ENCODE data around the gene ZNF680.

DNA sequence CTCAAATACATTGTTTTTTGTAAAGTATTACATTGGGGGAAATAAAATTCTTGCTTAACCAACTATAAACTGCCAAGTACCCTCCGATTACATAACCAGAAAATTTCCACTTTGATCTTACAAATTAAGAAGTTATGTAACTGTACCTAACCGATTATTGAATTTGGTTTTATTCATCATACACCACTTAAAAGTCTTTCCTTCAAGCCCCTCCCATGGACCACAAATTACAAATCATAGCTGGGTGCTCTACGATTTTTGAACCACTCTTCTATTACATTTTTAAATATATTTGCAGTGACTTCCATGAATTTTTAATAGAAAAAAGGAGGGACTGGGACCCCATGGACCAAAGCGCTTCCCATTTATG lies 630 bp downstream of the ZNF680 start:
- TF ChIP-seq, protein P1, sequence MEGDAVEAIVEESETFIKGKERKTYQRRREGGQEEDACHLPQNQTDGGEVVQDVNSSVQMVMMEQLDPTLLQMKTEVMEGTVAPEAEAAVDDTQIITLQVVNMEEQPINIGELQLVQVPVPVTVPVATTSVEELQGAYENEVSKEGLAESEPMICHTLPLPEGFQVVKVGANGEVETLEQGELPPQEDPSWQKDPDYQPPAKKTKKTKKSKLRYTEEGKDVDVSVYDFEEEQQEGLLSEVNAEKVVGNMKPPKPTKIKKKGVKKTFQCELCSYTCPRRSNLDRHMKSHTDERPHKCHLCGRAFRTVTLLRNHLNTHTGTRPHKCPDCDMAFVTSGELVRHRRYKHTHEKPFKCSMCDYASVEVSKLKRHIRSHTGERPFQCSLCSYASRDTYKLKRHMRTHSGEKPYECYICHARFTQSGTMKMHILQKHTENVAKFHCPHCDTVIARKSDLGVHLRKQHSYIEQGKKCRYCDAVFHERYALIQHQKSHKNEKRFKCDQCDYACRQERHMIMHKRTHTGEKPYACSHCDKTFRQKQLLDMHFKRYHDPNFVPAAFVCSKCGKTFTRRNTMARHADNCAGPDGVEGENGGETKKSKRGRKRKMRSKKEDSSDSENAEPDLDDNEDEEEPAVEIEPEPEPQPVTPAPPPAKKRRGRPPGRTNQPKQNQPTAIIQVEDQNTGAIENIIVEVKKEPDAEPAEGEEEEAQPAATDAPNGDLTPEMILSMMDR (IDR thresholded peaks at IDR 0.05), result no peak
- TF ChIP-seq POLR2AphosphoS5 (IDR thresholded peaks at IDR 0.05) (no peak), POLR2A (IDR thresholded peaks at IDR 0.05) (no peak)
